HuH-7.5 (cell line): Measurements from ENCODE around the gene ZMIZ1.

Source experiments
- DNase-seq: peaks from one replicate; pipeline ENCODE4 v3.0.0; 2011; ENCODE audit warnings: low spot score

Gene ZMIZ1

DNA sequence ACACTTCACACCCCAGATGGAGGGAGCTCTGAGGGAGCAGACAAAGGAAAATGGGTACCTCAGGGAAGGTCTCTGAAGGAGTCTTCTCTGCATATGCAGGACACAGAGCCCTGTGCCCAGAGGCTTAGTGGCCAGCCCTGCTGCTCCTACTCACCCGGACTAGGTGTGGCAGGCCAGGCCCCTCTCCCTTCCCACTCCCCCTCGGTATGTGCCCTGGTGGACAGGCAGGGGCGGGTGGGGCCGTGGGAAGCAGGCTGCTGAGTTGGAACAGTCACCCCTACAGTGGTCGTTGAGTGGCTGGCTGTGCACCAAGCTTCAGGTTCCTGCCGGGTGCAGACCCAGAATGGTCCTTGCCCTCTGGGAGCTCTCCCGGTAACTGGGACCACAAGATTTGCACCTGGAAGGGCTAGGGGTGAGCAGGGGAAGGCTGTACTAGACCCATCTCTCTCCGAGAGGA, 68.6 kb downstream of the ZMIZ1 start:
- DNase-seq: no peak

DNA sequence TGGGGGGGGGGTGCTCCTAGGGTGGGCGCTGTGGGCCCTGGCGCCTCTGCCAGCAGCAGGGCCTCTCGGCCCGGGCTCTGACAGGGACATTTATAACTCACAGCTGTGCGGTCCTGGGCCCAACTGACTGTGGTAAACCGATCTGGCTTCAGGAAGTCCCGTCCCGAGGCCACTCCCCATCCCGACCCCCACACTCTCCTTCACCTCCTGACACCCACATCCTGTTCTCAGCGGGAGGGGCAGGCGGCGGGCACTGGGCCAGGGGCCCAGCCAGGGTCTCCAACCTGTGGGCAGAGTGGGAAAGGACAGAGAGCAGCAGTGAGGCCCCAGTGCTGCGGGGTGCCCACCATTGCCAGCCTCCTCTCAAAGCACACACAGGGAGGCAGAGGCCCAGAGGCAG, 69.1 kb downstream of the ZMIZ1 start:
- no peak for DNase-seq

DNA sequence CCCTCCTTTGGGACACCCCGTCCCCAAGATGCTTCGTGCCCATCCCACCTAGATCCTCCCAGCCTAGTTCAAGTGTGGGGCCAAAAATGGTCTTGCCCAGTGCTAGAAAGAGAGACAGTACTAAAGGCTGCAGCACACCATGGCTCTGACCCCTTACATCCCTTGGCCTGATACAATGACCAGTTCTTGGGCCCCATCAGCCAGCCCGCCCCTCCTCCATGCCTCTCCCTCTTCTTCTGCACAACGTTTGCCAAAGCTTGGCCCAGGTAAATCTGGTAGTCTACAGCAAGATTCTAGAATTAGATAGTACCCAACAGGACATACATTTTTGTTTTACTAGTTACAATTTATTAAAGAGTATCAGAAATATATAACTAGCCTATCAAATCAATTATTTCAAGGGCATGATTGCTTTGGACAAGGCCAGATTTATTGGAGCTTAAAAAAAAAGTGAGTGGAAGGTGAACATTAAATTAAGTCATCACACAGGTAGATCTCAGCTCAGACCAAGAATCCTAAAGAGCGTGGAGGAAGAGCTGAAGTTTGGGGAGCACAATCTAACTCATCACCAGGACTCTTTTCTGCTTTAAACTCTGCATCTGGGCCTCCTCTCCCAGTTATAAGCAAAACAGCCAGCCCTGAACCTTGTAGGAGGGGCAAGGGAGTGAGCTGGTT, 69.8 kb downstream of the ZMIZ1 start:
- DNase-seq: no peak

DNA sequence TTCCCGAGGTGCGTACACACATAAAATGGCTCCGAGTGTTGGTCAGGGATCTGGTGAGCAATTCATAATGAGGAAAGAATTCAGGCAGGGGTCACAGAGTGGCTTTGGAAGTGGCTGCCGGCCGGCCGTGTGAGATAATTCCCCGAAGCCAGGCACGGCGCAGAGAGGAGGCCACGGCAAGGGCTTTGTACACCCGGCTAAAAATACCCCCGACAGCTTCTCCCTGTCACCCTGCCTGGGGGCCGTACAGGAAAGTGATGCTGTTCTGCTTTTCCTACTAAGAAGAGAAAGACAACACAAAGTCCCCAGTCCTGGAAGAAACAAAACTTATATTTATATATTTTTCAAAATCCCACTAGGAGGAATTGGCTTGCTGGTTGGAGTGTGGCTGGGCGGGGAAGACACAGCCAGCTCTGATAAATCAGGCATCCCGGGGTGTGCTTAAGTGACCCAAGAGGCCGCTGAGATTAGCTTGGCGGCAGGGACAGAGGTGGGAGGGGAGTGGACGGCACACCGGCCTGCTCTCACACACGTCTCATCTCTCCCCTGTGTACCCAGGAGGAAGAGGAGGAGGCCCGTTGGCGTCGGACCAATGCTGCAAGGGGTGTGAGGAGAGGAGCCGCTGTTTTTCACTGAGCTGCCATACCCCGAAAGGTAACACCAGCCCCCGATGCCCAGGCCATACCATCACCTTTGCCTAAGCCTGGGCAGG, 70.5 kb downstream of the ZMIZ1 start:
- DNase-seq: no peak

DNA sequence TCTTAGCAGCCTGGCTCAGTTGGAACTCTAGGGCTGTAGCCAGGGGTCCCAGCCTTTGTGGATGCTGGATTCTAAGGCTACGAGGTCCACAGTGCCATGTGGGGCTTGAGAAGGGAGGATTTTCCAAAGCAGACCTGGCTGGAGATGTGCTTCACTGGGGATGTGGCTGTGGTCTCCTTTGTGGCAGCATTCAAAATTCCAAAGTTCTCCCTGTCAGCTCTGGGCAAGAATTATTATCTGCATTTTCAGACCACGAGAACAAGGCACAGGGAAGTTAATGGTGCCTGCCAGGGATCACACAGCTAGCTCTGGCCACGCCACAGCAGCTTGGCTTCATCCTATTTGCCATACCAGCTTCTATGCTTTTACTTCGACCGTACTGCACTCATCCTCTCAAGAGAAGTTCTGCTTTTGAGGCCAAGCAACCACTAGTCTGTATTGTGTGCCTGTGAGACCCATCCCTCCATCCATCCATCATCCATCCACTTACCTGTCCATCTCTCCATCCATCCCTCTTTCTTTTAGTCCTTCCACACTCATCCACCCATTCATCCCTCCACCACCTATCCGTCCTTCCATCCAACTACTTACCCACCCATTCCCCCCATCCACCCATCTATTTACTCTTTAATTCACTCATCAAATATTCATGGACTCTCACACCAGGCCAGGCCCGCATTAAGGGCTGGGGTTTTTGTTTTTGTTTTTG, 71.5 kb downstream of the ZMIZ1 start:
- DNase-seq: no peak

DNA sequence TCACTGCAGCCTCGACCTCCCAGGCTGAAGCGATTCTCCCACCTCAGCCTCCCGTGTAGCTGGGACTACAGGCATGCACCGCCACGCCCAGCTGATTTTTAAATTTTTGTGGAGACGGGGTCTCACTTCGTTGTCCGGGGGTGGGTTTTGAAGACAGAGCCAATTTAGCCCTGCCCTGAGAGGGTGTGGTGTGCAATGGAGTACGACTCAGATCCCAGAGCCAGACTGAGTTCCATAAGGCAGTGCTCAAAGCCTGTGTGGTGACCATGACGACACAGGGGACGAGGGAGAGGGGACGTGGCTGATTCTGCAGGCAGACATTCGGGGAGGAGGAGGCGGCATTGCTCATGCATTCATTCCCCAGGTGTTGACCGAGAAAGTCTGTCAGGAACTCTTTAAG, 72.1 kb downstream of the ZMIZ1 start:
- DNase-seq: no peak

DNA sequence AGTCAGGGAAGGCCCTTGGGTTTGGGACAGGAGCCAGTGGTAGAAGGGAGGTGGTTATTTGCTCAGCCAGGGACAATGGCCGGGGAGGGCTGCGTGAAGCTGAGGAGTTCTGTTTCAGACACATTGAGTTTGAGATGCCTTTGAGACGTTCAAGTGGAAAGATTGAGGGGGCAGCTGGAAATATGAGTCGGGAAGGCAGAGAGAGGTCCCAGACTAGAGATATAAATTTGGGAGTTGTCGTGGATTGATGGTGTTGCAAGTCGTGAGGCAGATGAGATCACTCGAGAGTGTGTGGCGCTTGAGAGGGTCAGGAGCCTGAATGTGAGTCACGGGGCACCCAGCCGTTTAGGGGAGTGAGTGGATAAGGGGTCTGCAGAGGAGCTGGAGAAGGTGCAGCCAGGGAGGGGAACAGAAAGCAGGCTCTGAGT, 73.3 kb downstream of the ZMIZ1 start:
- no peak for DNase-seq

DNA sequence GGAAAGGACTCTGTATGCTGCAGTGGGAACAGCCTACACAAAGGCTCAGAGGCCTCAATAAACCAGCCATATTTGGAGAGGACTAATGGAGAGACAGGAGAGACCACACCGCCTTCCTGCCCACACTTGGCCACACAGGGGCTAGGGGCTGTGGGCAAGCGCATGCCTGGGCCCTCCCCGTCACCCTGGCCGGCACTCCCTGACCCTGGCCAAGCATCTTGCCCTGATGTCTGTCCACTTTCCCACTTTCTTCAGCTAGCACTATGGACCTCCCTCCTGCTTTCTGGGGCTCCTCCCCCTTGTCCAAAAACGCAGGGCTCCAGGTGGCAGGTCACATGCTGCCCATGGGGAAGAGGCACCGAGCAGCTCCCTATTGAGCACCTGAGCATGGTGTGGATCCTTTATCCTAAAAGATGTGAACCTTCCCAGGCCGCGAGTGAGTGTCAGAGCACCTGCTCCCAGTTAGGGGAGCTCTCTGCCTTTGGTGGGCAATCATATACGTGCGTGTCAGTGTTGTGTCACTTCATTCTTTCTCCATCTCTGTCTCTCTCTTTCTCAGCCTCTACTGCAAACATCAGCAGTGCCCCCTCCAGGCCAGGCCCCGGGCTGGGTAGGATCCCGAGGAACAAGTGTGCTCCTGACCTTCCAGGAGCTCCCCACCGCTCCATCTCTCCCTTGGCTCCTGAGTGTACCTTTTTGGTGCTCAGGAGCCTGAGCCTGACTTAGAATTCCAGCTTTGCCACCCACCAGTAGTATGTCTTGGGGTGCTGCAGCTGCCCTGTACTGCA, 74.0 kb downstream of the ZMIZ1 start:
- no peak for DNase-seq

DNA sequence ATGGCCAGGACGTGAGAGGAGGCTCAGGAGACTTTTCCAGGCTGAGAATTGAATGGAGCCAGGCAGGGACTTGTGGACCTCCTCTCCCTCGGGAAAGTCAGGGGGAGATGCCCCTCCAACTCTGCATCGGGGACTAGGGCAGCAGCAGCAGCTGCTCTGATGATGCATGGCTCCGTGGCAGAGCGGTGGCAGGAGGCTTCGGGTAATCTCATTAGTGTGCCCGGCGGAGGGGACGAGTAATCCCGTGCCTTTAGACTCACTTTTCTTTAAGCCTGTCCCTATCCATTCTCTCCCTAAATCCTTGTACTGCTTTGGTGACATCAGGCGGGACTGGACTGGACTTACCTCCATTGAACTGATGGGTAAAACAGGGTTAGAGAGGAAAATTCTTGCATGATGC, 75.1 kb downstream of the ZMIZ1 start:
- no peak for DNase-seq

DNA sequence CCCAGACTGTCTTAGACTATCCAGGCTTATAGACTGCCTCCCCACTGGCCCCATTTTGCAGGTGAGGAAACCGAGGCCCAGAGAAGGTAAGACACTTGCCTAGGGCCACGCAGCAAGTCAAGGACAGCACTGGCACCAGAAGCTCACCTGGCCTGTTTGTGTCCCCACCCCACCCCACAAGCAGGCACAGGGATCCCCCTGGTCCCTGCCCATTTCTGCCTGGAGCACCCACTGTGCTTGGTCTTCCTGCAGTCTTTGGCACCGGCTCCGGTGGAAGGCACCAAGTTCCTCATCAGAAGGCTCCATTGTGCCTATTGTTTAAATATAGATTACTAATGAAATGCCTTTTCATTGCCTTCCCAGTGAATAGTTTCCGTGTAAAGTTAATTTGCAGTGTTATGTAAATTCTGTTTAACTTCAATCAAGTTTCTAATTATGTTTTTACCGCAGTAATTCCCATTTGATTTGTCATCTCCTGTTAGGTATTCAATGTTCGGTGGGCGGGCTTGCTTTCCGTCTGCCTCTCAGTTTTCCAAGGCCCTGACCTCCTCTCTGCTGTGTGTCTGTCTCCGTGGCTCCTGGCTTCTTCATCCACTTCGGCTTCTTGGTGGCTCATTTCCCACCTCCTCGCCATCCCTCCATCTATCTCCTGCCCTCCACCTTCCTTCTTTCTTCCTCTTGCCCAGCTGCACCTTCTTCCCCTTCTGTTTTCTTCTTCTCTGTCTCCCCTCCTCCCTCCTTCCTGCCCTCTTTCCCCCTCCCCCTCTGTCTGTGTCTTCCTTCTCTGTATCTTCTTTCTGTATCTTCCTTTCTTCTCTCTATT, 75.8 kb downstream of the ZMIZ1 start:
- DNase-seq: no peak

DNA sequence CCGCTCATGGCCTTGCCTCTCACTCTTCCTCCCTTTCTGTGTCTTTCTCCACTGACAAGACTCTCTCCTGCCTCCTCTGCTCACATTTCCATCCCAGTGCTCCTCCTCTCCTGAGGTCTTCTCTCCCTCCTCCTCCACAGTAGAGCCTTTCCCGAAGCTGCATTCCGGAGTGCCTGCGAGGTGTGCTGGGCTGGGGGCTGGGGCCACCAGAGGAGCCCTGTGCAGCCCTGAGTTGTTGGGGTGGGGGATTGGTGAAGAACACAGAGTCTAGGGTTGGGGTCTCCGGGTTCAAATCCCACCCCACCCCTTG, 76.4 kb downstream of the ZMIZ1 start:
- no peak for DNase-seq

DNA sequence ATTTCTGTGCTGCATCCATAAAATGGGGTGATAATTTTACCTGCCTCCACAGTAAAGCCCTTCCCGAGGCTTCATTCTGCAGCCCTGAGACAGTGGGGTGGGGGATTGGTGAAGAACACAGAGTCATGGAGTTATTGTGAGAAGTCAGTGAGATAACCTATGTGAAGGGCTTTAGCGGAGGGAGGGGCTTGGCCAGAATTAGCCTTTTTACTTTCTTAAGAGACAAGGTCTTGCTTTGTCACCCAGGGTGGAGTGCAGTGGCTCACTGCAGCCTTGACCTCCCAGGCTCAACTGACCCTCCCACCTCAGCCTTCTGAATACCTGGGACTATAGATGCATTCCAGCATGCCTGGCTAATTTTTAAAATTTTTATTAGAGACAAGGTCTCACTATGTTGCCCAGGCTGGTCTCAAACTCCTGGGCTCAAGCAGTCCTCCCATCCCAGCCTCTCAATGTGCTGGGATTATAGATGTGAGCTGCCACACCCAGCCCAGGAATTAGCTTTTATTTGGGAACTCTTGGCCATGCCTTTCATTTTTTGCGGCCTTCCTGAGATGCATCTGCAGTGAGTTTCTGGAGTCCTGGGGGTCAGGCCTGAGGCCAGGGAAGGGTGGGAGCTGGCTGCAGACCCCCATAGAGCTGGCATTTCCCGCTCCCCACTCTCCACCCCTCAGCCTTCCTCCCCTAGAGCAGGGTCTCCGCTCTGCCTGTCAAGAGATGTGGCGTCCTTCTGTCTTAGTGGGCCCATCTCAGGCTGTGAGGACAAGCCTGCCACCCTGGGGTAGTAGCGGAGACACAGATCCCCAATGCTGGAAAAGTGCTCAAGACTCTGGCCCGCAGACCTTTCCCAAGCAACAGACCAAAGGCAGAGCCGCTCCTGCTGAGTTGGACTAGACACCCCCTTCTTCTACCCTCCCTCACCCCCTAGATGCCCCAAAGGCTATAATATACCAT, 77.0 kb downstream of the ZMIZ1 start:
- no peak for DNase-seq

DNA sequence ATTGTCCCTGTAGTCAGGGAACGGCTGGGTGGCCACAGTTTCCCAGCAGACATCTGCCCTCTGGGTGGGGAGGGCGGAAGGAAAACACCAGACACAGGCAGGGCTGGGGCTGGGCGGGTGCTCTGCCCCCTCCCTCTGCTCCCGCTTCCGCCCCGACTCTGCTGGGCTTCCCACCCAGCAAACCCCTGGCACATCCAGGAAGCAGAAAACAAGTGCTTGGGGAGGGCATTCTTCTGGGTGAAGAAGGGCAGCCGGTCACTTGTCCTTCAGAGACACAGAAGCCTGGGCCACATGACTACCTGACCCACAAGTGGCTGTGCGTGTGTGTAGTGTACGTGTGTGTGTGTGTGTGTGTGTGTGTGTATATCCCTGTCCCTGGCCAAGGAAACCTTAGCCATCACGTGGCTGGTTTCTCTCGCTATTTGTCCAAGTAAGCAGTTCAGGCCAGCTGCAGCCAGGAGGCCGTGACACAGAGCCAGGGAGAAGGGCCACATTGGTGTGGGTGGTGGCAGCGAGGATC, 77.9 kb downstream of the ZMIZ1 start:
- no peak for DNase-seq

DNA sequence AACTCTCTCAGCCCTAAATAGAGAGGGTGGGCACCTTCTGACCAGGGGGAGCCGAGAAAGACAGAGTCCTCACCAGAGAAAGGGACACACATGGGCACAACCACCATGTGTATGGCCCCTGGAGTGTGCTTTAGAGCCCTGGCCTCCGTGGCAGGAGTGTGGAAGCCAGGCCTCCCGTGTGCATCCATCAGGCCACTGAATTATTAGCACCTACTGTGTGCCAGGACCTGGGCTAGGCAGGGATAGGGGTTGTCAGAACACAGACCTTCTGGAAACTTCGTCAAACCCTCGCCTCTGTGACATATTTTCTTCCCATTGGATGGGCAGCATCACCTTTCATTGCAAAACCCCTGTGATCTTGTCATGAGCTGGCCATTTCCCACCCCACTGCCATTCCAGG, 78.5 kb downstream of the ZMIZ1 start:
- no peak for DNase-seq

DNA sequence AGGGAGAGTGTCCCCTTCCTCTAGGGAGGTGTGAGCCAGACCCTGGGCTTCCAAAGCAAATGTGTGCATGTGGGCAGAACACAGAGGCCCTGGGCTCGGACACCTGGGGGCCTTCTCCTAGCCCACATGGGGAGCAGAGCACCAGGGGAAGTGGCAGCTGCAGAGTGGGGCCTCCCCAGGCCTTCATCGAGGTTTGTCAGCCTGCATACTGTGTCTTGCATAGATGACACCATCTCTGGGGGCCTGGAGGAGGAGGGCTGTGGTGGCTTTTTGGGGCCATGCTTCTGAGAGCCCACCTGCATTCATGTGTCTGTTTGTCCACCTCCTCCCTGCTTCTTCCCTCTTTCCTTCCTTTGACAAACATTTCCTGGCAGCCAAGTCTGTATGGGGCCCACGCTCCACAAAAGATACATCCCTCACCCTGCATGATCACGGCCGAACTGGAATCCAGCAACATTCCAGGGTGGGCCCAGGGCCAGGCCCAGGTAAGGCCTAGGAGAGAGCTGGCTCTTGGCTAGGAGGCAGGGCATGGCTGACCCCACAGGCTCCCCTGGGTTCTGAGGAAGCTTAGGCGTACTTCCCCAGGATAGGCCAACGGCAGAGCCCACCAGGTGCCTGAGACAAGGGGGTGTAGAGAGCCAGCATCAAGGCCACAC, 79.2 kb downstream of the ZMIZ1 start:
- no peak for DNase-seq

DNA sequence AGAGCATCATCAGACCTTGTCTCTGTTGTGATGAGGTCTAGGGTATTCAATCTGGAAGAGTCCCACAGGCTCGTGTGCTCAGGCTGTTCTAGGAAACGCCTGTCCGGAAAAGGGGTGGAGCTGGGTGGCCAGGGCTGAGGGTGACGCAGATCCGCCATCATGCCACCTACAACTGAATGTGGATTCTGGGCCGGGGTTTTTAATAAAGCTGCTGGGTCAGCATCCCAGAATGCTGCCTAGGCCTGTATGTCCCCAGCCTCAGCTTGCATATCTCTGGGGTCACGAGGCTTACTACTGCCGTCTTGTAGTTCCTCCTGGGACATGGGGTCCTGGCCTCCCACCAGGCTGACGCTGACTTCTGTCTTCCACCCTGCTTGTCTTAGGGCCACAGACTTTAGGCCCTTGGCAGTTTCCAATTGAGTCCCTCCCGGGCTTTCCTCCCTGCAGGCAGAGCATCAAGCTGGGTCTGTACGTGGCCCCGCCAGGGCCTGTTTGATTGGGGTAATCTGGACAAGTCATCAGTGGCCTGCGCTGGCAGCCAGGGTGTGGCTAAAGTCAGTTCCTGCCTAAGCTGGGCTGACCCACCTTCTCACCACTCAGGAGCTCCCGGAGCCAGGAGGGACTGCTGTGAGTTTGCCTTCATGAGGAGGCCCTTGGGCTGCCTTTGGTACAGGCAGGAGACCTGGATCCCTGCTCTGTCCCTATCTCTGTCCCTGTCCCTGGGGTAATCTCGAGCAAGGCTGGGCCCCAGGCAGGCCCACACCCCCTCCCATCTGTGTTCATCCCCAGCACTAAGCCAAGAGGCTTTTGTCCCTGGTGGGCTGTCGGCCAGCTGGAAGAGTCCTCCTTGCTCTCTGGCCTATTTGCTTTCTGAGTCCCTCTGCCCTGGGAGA, 79.9 kb downstream of the ZMIZ1 start:
- no peak for DNase-seq

DNA sequence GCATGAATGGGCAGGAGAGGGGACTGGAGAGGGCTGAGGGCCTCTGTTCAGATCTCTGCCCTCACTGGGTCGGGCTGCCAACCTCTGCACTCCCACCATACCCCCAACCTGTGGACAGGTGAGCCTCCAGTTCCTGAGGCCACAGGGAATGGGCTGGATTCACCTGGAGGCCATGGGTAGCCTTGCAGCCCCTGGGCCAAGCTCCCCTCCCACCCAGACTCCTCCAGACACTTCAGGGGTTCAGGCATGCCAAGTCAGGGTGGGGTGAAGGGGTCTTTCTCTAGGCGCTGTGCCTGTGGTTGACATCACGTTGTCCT, 80.5 kb downstream of the ZMIZ1 start:
- no peak for DNase-seq

DNA sequence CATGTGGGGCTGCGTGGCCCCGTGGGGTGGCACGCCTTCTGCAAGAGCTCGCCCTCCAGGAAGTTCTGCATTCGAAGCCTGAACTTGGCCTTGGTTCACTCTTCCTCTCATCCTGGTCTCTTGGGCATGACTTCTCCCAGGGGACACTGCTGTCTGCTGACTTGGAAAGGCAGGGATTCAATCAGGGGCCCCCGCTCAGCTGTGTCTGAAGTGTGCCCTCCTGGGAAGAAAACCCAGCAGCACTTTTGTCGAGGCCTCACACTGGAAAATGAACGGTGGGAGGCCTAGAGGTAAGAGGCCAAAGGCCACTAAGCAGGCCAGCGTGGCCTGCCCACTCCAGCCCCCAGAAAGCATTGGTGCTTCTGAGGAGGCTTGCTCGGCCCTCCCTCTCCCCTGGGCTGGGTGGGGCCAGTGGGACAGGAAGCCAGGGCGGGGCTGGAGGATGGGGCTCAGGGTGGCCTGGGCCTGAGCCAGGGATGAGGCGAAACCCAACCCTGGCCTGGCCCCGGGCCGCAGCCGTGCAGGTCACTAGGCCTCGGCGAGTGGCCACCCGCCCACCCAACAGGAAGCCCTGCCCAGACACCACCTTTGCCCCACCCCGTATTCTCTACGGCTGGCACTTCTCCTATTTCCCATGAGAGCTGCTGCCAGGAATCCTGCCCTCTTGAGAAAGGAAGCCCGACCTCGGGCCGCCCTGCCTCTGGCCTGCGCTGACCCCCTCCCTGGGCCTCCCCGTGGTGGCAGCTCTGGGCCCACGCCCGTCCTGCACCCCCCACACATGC, 81.1 kb downstream of the ZMIZ1 start:
- DNase-seq: no peak
